ENCODE measurements around the gene MAPK1IP1L.
"Not testable (repeated sequence)": the region's sequence is repeated elsewhere in the genome, so short reads cannot be mapped to it uniquely, and the experiment has no call there.

Gene MAPK1IP1L

DNA sequence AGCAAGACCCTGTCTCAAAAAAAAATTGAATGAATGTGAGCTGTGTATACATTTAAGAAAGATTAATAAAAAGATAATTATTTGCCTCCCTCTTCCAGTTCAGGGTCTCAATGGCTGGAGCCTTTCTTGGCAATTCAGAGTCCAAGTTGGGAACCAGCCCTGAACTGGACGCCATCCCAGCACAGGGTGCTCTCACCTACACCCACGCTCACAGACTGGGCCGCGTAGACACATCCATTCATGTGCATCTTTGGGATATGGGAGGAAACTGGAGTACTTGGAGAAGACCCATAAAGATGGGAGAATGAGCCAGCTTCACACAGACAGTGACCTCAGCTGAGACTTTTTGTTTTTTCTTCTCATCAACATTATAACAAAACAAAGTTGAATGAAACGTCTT, 6.5 kb downstream of the MAPK1IP1L start:
- no peak for DNase-seq

DNA sequence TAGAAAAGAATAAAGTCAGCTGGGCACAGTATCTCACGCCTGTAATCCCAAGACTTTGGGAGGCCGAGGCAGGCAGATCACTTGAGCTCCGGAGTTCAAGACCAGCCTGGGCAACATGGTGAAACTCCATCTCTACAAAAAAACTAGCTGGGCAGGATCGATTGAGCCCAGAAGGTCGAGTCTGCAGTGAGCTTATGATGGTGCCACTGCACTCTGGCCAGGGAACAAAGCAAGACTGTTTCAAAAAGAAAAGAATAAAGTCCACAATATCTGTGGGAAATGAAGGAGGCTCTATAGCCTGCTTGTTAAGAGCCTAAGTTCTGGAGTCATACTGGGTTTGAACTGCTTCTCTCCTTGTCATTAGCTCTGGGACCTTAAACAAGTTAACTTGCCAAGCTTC, 7.9 kb downstream of the MAPK1IP1L start:
- no peak for DNase-seq

DNA sequence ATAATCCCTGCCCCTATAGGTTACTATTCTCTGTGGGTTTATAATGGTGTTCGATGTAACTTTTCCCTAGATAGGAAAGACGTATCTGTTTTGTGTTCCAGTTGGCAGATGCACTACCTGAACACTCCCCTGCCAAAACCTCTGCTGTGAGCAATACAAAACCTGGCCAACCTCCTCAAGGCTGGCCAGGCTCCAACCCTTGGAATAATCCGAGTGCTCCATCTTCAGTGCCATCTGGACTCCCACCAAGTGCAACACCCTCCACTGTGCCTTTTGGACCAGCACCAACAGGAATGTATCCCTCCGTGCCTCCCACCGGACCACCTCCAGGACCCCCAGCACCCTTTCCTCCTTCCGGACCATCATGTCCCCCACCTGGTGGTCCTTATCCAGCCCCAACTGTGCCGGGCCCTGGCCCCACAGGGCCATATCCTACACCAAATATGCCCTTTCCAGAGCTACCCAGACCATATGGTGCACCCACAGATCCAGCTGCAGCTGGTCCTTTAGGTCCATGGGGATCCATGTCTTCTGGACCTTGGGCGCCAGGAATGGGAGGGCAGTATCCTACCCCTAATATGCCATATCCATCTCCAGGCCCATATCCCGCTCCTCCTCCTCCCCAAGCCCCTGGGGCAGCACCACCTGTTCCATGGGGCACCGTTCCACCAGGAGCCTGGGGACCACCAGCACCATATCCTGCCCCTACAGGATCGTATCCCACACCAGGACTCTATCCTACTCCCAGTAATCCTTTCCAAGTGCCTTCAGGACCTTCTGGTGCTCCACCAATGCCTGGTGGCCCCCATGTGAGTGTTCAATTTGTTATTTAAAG, 11.3 kb downstream of the MAPK1IP1L start:
- peak; percentile 66 for DNase-seq

DNA sequence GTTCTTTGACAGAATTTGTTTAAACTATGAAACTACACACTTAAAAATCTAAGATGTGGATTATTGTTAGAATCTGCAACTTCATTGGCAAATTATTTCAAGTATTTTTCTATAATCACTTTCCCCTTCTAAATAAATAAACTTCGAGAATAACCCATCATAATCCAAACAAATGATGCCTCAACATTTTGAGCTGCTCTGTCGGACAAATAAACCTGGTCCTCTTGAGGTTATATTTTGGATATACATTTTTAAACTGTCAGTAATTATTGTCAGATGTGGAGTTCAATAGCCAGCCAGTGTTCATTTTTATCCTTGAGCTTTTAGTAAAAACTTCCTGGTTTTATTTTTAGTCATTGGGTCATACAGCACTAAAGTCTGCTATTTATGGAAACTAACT, 13.4 kb downstream of the MAPK1IP1L start:
- not testable (repeated sequence) for DNase-seq

DNA sequence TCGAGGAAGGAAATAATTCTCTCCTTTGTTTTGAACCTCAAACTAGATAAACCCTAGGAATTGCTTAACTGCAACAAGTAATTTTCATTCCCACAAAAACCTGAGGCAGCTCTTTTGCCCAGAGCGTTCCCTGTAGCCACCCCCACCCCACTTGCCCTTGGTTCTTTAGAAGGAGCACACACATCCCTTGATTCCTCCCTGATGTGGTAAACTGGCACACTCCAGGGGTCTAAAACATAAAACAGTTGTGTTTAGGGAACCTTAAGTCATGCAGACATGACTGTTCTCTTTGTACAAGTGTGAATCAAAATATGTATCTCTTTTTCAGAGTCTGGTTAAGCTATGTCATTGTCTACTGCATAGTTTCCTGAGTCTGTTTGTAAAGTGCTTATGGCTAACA, 14.0 kb downstream of the MAPK1IP1L start:
- DNase-seq: no peak

DNA sequence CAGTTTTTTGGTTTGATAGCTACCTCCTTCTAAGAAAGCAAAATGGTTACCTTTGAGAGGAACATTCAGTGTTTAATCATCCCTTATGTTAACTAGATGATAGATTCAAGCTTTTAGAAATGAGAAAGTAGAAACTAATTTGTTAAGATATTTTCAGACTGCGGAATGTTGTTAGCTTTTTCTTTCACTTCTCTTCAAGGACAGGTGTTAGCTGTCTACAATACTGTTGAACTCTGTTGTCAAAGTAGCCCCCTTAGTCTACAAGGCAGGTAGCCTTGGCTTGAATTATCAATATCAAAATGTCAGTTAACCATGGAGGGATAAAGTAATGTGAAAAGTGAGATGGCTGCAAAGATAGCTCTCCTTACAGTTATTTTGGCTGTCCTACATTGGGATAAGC, 14.8 kb downstream of the MAPK1IP1L start:
- DNase-seq: no peak

DNA sequence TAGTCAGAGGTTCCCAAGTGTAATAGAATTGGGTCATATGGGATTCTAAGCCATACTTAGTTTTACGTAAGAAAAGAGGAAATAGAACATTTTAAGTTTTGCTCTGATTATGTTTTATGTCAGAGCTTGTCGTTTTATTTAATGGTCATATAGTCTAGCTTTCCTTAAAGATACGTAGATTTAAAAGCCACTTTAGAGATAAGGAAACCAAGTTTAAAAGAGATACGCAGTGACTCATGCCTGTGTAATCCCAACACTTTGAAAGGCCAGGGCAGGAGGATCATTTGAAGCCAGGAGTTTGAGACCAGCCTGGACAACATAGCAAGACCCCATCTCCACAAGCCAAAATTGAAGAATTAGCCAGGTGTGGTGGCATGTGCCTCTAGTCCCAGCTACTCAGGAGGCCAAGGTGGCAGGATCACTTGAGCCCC, 19.5 kb downstream of the MAPK1IP1L start:
- DNase-seq: no peak

DNA sequence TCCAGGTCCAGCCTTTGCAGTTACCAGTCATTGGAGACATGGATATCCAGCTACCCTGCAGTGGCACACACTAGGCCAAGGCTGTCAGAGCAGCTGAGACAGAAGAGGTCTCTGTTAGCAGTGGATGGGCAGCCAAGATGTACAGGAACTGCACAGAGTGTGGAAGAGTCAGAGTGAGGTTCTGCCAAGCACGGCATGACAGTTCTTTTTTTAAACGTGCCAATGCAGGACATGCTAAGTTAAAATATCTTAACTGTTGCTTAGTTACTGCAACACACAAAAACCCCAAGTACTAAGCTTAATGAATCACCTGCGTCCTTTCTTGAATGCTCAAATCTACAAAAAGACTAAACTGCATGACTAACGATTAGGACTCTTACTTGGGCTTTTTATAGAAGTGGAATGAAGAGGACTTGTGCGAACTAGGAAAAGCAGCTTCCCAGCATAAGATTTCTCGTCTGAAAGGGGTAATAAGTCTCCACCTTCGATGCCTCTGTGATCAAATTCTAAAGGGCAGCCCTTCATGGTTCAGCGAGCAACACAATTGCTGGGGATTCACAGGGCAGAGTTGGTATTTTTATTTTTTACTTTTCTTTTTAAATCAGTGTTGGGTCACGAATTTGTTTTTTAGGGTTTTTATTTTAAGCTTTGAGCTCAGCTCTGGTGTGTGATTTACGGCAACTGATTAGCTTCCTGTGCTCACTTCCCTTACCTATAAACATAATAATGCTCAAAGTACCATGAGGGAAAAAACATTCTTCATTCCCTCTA, 20.6 kb downstream of the MAPK1IP1L start:
- no peak for DNase-seq

DNA sequence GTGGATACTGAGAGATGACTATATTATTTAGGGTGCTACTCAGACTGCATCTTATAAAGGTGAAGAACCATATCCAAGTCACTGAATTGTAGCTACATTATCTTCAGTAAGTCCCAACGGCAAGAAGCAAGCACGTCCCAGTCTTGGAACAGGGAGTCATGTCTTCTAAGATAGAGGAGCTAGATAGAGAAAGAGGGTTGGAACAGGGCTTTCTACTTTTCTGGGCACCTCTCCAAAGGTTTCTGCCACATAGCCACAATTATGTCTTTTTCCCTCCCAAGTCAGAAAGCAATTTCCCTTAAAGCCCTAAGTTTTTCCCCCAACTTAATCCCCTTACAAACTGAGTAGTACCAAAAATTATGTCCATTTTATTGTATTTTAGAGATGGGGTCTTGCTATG, 22.4 kb downstream of the MAPK1IP1L start:
- DNase-seq: no peak

DNA sequence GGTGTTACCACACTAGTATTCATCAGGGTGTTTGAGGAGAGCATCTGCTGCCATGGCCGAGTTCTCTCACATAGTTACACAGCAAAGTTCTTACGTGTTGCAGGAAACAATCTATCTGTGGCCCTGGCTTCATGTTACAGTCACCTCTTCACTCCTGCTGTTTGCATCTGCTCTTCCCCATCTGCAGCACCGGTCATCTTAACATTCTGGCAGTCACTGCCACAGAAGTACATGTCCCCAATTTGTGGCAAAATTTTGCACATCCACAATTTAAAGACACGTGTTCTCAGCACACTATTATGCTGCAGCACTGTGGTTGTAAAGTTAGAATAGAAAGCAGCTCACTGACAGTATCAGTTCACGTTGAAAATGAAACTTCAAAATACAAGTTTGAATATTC, 23.2 kb downstream of the MAPK1IP1L start:
- peak; percentile 38 for DNase-seq

DNA sequence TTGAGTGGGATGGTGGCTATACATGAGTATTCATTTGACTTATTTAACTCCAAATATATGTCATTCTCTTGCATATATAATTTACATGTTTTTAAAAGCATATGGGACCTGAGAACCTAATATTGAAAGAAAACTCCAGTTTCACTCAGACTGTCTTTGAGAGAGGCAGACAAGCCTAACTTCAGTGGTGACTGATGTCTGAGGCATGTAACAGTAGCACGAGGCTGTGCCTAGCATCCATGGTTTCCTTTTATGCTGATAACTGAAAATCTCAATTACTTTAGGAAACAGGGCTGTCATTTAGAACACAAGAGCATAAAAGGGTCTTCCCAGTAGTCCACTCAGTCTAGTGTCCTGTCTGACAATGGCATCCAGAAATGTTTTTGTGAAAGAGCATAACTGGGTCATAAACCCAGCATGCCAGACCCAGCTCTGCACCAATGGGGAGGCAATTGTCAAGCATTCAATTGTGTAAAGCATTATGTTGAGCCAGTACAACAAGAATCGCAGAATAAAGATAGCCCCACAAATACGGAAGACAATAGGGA, 24.3 kb downstream of the MAPK1IP1L start:
- no peak for DNase-seq

DNA sequence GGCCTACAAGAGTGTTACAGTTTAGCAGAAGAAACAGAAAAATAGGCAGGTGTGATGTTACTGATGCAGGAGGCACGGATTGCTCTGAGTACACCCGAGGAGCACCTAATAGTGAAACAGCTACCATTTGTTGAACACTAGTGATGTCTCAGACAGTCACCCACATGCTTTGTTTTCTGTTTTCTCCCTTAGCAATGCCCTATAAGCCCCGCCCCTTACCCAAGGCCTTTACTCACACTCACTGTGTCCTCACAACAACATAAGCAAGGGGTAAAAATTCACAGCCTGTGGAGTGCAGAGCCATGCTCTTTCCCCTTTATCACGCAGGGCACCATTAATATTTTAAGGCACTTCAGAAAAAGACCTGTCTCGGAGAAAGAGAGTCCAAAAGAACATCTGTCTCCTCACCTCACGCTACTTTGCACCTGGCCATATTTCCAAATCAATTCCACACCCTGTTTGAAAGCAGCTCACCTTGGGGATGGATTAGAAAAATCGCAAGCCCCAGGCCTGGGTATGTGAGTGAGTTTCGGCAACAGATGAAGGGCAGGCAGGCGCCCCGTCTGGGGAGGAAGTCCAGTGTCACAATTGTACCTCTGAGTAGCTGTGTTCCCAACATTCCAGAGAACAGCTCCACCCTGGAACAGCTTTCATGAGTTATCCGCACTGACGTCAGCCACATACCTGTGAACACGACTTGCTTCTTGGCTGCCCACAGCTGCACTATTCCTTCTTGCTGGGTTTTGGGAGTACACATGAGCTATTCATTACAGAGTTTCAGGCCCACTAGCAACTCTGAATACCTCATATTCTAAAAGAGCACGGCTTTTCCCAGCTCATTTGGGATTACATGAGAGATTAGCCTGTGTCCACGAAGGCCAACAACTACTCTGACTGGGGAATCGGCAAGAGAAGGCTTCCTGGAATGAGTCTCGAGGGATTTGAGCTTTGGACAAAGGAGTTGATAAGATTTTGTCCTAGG, 26.0 kb downstream of the MAPK1IP1L start:
- DNase-seq: no peak

DNA sequence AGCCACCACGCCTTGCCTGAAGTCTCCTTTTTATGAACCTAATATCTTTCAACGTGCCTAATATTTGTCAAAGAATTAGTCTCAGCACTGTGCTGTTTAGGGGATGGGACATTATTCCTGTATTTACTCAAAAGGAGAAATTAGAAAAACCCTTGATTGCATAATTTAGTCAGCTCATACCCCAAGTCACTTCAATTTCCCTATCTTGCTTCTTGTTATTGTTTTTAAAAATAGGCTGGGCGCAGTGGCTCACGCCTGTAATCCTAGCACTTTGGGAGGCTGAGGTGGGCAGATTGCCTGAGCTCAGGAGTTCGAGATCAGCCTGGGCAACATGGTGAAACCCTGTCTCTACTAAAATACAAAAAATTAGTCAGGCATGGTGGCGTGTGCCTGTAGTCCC, 28.5 kb downstream of the MAPK1IP1L start:
- not testable (repeated sequence) for DNase-seq

DNA sequence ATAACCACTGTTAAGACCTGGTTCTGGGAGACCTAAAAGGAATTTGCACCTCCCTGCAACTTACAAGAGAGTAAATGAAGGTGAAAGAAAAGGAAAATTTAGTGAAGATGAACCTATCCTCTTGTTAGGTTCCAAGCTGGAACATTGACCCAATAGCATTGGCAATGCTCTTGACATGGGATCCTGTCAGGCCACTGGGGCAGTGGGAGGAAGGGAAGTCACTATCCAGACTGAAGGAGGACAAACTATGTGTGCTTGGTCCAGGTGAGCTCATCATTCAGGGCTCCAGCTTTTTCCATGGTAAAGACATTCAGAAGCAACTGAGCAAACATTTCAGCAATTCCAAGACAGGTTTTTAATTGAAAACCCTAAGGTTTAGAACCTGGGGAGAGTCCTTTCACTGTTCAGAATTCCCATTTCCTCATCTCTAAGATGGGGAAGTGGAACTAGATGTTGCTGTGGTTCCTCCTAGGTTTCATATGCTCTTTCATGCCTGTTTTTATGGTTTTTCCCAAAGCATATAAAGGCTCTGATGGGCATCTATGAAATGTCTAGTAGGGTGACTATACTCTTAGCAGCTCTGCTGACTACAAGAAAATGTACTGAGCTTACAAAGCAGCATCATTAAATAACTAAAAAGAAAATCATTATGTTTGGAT, 33.1 kb downstream of the MAPK1IP1L start:
- no peak for DNase-seq

DNA sequence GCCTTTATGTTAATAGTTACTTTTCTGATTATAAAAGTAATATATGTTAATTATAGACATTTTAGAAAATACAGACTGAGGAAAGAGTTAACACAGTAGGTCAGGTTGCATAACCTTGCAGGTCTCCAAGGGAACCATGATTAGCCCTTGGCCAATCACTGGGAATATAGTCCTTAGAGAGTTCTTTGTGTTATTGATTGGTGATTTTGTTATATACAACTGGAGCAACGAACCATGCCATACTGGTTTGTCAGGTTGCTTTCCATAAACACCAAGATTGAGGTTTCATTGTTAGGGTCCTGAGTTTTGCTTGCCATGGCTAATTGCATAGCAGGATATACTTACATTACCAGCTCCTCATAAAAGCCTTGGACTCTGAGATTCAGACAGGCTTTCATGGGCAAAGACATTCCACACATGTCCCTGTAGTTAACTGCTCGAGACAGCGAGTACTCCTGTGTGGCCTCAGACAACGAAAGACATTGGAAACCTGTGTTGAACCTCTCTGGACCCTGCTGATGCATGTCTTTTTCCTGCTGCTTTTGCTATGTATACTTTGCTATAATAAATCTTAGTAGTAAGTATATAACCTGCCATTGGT, 33.7 kb downstream of the MAPK1IP1L start:
- no peak for DNase-seq

DNA sequence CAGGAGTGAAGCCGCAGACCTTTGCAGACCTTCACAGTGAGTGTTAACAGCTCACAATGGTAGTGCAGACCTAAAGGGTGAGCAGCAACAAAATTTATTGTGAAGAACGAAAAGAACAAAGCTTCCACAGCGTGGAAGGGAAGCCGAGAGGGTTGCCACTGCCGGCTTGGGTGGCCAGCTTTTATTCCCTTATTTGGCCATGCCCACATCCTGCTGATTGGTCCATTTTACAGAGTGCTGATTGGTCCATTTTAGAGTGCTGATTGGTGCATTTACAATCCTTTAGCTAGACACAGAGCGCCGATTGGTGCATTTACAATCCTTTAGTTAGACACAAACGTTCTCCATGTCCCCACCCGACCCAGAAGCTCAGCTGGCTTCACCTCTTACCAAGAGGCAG, 35.5 kb downstream of the MAPK1IP1L start:
- no peak for DNase-seq

DNA sequence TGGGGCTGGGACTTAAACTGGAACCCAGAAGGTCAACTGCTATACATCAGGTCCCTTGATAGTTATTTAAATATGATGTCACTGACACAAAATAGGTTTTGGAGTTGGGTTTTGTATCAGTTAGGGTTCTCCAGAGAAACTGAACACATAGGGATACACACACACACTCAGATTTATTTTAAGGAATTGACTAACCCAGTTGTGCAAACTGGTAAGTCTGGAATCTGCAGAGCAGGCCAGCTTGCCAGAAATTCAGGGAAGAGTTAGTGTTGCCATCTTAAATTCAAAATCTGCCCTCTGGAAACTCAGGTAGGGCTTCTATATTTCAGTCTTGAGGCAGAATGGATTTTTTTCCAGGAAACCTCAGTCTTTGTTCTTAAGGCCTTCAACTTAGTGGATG, 36.9 kb downstream of the MAPK1IP1L start:
- DNase-seq: no peak

DNA sequence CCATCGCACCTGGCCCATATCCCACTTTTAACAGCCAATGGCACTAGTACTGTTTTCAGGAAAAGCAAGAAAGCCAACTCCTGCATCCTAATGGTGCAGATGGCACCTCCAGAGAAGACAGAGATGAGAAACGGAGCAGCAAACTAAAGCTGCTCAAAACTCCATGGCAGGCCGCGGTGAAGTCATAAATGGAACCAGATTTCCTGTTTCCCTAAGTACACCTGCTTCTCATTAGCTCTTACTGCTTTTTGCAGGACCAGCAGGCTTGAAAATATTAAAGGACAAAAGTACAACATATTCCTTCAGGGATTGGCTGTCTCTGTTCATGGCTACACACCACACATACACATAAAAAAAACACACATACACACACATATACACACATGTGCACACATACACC, 40.9 kb downstream of the MAPK1IP1L start:
- no peak for DNase-seq

DNA sequence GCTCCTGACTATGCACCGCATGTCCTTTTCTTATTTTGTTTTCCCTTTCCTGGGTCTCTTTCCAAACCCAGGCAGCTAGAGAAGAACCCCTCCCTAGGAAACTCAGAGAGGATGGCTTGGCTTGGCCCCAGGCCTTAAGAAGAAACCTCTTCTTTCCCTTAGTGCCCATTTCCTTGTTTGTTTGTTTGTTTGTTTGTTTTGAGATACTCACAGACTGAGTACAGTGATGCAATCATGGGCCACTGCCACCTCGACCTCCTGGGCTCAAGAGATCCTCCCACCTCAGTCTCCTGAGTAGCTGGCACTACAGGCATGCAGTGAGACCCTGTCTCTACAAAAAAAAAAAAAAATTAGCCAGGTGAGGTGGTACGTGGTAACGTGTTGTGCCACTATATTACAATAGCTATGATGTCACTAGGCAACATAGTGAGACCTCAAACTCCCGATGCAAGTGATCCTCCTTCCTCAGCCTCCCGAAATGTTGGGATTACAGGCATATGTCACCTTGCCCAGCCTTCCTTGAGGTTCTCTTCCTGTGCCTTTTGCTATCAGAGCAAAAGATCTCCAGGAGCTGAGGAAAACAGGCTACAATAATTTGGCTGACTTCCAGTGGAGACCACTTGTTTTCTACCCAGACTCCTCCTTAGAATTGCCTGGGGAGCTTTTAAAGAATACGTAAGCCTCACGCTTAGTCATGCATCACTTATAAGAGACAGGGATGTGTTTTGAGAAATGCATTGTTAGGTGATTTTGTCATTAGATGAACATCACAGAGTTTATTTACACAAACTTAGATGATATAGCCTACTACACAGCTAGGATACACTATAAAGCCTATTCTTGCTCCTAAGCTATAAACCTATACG, 43.1 kb downstream of the MAPK1IP1L start:
- no peak for DNase-seq

DNA sequence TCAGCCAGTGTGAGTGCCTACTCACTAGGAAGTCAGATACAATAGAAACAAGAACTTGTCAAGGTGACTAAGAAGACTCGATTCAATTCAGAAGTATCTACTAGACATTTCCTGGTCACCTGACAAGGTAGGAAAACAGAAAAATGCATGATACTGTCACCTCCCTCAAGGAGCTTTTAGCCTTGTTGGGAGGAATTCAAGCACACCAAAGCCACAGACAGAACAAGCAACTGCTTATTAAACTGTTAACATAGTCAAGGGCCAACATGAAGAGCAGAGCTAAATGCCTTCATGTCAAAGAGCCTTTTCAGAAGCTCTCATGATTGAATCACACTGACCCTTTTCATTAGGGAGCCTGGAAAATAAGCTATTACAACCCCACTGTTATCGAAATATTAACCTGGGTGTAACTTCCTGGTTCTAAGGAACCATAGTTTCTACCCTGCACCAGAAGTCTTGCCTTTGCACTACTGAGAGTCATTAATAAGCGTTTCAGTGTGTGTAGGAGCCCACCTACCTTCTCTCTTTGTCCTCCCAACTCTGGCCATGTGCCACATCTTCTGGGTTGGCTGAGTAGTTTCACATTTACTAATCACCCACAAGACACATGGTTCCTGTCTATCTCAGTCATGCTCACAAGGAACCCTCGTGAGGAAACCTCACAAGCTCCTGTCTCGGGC, 46.6 kb downstream of the MAPK1IP1L start:
- DNase-seq: peak; percentile 47

Measured in NCI-H2029 (cell line).